B cell (primary cell): ENCODE results near the gene CCL20. TPM values are rescaled to one million over a fixed set of nuclear protein-coding genes. Genes with fewer than 3 reads are reported as not detected.

Experiments used
- ATAC-seq: fragments of 200-7000 bp; cut with Tn5 transposase; one replicate; pipeline ENCODE4 v1.10.0; 2021; ENCODE audit warnings: low read depth, mild to moderate bottlenecking, moderate number of reproducible peaks, moderate library complexity
- CTCF ChIA-PET: fragments of 350-600 bp; sonication (Branson Sonifier 250); formaldehyde crosslinking; loops from one replicate; lab custom pipeline; 2021; ENCODE audit warnings: antibody characterized with exemption, inconsistent platforms; lab: Charles Lee
- POLR2A ChIA-PET: fragments of 350-600 bp; sonication (Branson Sonifier 250); formaldehyde crosslinking; loops from one replicate; lab custom pipeline; 2021; ENCODE audit warnings: antibody characterized with exemption; lab: Charles Lee
- DNase-seq: peaks from one replicate; pipeline ENCODE4 v3.0.0; 2013
- H2AFZ ChIP-seq: 2 replicates; pipeline ENCODE4 v1.6.1; 2012; ENCODE audit warnings: mild to moderate bottlenecking, low read depth, low read length; ENCODE audit not compliant: insufficient read depth, poor library complexity, severe bottlenecking
- H3K27ac ChIP-seq, 2 donors: 1 replicate in 1 of 2; 2 replicates in 1 of 2; pipeline ENCODE4 v1.5.1; 2012 to 2013; ENCODE audit warnings: low read length in 2 of 2, mild to moderate bottlenecking in 2 of 2, moderate library complexity in 1 of 2
- H3K27me3 ChIP-seq, 4 experiments: fragments of 200-600 bp in 1 of 4; sonication (generic) in 1 of 4; replicated peaks in 1 of 4; 1 replicate in 2 of 4; 2 replicates in 2 of 4; pipeline versions ENCODE4 v1.6.1 to v1.7.0; 2013 to 2016; ENCODE audit warnings: low read length in 3 of 4, mild to moderate bottlenecking in 2 of 4, mixed read lengths in 1 of 4, moderate library complexity in 1 of 4; ENCODE audit not compliant: insufficient read depth in 4 of 4, control insufficient read depth in 3 of 4; ENCODE audit errors: control extremely low read depth in 1 of 4
- H3K36me3 ChIP-seq, 2 experiments: replicated peaks in 1 of 2; 1 replicate in 1 of 2; 2 replicates in 1 of 2; pipeline versions ENCODE4 v1.6.1 to v1.7.1; 2013; ENCODE audit warnings: low read length in 1 of 2; ENCODE audit not compliant: insufficient read depth in 2 of 2, control insufficient read depth in 1 of 2; ENCODE audit errors: control extremely low read depth in 1 of 2, extremely low read depth in 1 of 2
- H3K4me1 ChIP-seq, 2 donors: fragments of 200-600 bp in 1 of 2; sonication (generic) in 1 of 2; 1 replicate in 1 of 2; 2 replicates in 1 of 2; pipeline versions ENCODE4 v1.5.1 to v1.6.1; 2013 to 2017; ENCODE audit warnings: low read length in 2 of 2; ENCODE audit not compliant: control insufficient read depth in 2 of 2, insufficient read depth in 2 of 2
- H3K4me2 ChIP-seq: replicated peaks from 2 replicates; pipeline ENCODE3; 2012; ENCODE audit warnings: mild to moderate bottlenecking, low read depth, low read length; ENCODE audit not compliant: poor library complexity, severe bottlenecking
- H3K4me3 ChIP-seq, 5 experiments: fragments of 200-600 bp in 1 of 5; sonication (generic) in 1 of 5; 1 replicate in 3 of 5; 2 replicates in 2 of 5; pipeline versions ENCODE4 v1.5.1 to v1.7.0; 2011 to 2016; ENCODE audit warnings: low read length in 4 of 5, mild to moderate bottlenecking in 4 of 5, low read depth in 2 of 5, control low read depth in 1 of 5, moderate library complexity in 1 of 5; ENCODE audit not compliant: insufficient read depth in 1 of 5; ENCODE audit errors: control extremely low read depth in 1 of 5, extremely low read depth in 1 of 5
- H3K79me2 ChIP-seq: fragments of 200-600 bp; sonication (generic); one replicate; pipeline ENCODE4 v1.6.0; 2016; ENCODE audit warnings: low read length; ENCODE audit not compliant: control insufficient read depth, insufficient read depth
- H3K9ac ChIP-seq: fragments of 200-600 bp; sonication (generic); 2 replicates; pipeline ENCODE4 v1.6.1; 2017; ENCODE audit warnings: mild to moderate bottlenecking, low read length, moderate library complexity
- H3K9me3 ChIP-seq, 3 donors: one replicate each; pipeline versions ENCODE4 v1.6.1 to v1.7.1; 2013; ENCODE audit warnings: low read length in 2 of 3; ENCODE audit not compliant: control insufficient read depth in 2 of 3, insufficient read depth in 1 of 3; ENCODE audit errors: control extremely low read depth in 1 of 3
- H4K20me1 ChIP-seq: 2 replicates; pipeline ENCODE4 v1.6.0; 2012; ENCODE audit warnings: mild to moderate bottlenecking, low read length; ENCODE audit not compliant: insufficient read depth, control insufficient read depth, poor library complexity, severe bottlenecking
- H3K27ac Mint-ChIP-seq: one replicate; pipeline ENCODE4 v1.8.0; 2021; ENCODE audit warnings: mixed read lengths
- H3K27me3 Mint-ChIP-seq: one replicate; pipeline ENCODE4 v1.8.0; 2021; ENCODE audit warnings: mixed read lengths
- H3K4me1 Mint-ChIP-seq: one replicate; pipeline ENCODE4 v1.8.0; 2021; ENCODE audit warnings: mixed read lengths
- H3K4me3 Mint-ChIP-seq: one replicate; pipeline ENCODE4 v1.8.0; 2021; ENCODE audit warnings: mixed read lengths
- H3K9me3 Mint-ChIP-seq: one replicate; pipeline ENCODE4 v1.8.0; 2022; ENCODE audit warnings: mixed read lengths; ENCODE audit not compliant: insufficient read depth
- CTCF ChIP-seq: fragments of 200-600 bp; IDR thresholded peaks from one replicate; pipeline ENCODE4 v1.8.0; 2022; ENCODE audit warnings: antibody characterized with exemption, mild to moderate bottlenecking
- EZH2 ChIP-seq: IDR thresholded peaks from 2 replicates; pipeline ENCODE4 v1.6.1; 2012; ENCODE audit warnings: borderline replicate concordance, low read depth, mild to moderate bottlenecking, moderate library complexity, low read length; ENCODE audit not compliant: insufficient read depth, poor library complexity, severe bottlenecking
- WGBS: methylation state at CpG from one replicate; pipeline ENCODE4 v1.1.5; 2013; ENCODE audit warnings: missing lambda C conversion rate; ENCODE audit not compliant: insufficient coverage; 5-methylcytosine and 5-hydroxymethylcytosine counted together
- intact Hi-C: fragments of 100-400 bp; cut with micrococcal nuclease; formaldehyde crosslinking; loops from one replicate; pipeline ENCODE4 v1.10.0; 2022
- polyA plus RNA-seq: library from polyadenylated mRNA; depleted of rRNA; stranded (reverse); fragments of >200 nt; gene quantifications from 2 replicates; pipeline ENCODE4 v1.2.3, GENCODE V29; 2012
- total RNA-seq, 2 donors: library from RNA; stranded (reverse); fragments of 120-200 nt in 1 of 2; gene quantifications; 1 replicate in 1 of 2; 2 replicates in 1 of 2; pipeline versions ENCODE4 v1.2.3 to v1.2.4, GENCODE V29; 2013 to 2022

The CCL20 gene
- total and polyA plus RNA-seq, 2 donors (not counting 1 experiment from before 2014, with no cell fraction given), result 0.31 TPM; not detected in 1

DNA sequence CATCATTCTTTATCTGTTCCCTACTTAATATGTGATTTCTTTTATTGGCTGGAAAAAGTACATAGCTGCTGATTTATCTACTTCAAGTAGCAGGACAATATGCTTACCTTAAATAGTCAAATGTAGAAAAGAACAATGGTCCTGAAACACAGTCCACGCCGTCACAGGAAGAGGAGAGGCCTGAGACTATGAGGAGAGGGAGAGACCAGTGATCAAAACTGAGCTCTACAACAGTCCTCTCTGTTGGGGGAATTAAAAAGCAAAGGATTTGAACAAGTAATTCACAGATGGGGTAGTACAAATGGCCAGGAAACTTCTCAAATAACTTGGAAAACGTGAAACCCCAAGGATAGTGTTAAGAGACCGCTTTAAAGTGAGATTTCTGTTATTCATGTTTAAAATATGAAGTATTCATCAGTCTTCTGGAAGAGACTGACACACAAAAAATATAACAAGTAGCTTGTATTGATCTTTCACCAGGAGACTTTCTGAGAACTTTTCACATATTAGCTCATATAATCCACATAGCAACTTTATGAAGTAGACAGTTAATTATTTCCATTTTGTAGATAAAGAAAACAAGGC is 47.8 kb upstream of the CCL20 start:
- WGBS, result 86% methylated on average over 2 of the region's 4 CpGs
- no peaks in the 10 kb centered on the region for H3K9me3 Mint-ChIP-seq
- H3K4me3 Mint-ChIP-seq, result no peak overlapping the region
- H3K4me3 ChIP-seq, result no peak overlapping the region
- H3K4me1 Mint-ChIP-seq, result no peaks in the 10 kb centered on the region
- H3K27me3 Mint-ChIP-seq, result peaks cover 3% of the 10 kb centered on the region
- H3K9ac ChIP-seq, result no peak overlapping the region
- H3K4me2 ChIP-seq, result no peak overlapping the region
- H3K36me3 ChIP-seq, result no peaks in the 10 kb centered on the region
- no peak for ATAC-seq
- DNase-seq, result no peak
- H3K9me3 ChIP-seq, result no peaks in the 10 kb centered on the region
- no peaks in the 10 kb centered on the region for H3K4me1 ChIP-seq
- no peaks in the 10 kb centered on the region for H3K27me3 ChIP-seq
- TF ChIP-seq CTCF, result no peak
- no peak for TF ChIP-seq EZH2
- no peaks in the 10 kb centered on the region for H4K20me1 ChIP-seq
- POLR2A ChIA-PET, result interaction anchor here (0.6 kb wide), 1 partner anchor 283 kb away, joined by 7 read pairs; no protein-coding TSS in a partner anchor
- CTCF ChIA-PET, result interaction anchor here (0.5 to 3.7 kb wide), 36 partner anchors 8 to 745 kb away, joined by 3 to 55 read pairs (median 4); partner anchors contain the start of gene AGFG1
- H3K79me2 ChIP-seq, result no peaks in the 10 kb centered on the region
- no peak overlapping the region for H3K27ac ChIP-seq
- intact Hi-C loops, result loop anchor here (1.0 to 2.0 kb wide), 4 partner anchors 293 to 528 kb away; partner anchors contain the start of gene AGFG1
- H2AFZ ChIP-seq, result peak overlapping the region; percentile 32
- no peak overlapping the region for H3K27ac Mint-ChIP-seq

DNA sequence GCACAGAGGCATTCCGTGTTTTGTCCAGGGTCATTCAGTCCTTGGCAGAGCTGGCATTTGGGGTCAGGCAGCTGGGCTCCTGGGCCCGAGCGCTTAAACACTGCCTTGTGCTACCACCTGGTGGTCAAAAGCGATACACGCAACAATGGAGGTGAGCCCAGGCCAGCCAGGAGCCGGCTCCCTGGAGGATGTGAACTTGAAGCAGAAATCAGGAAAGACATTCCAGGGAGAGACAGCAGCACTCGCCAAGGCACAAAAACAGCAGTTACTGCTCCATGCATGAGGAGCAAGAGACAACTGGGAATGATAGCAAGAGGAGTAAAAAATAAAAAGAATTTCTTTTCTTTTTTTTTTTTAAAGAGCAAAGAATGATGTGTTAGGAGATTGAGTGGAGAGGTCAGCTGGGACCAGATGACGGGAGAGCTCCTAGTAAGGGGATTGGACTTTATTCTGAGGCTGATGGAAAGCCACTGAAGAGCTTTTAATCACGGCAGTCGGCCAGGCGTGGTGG is 47.2 kb upstream of the CCL20 start:
- H3K27me3 Mint-ChIP-seq, result peaks cover 3% of the 10 kb centered on the region
- H2AFZ ChIP-seq, result peak overlapping the region; percentile 32
- ChIA-PET POLR2A (interaction anchor here (0.6 kb wide), 1 partner anchor 283 kb away, joined by 7 read pairs; no protein-coding TSS in a partner anchor), CTCF (interaction anchor here (0.5 to 3.7 kb wide), 34 partner anchors 10 to 746 kb away, joined by 3 to 55 read pairs (median 5); partner anchors contain the start of gene AGFG1)
- DNase-seq (peak; percentile 72), ATAC-seq (peak; percentile 88)
- no peak overlapping the region for H3K27ac ChIP-seq
- H4K20me1 ChIP-seq, result no peaks in the 10 kb centered on the region
- intact Hi-C loops, result loop anchor here (1.0 to 2.0 kb wide), 4 partner anchors 294 to 528 kb away; partner anchors contain the start of gene AGFG1
- no peaks in the 10 kb centered on the region for H3K9me3 Mint-ChIP-seq
- H3K27ac Mint-ChIP-seq, result no peak overlapping the region
- H3K4me3 Mint-ChIP-seq, result no peak overlapping the region
- no peaks in the 10 kb centered on the region for H3K36me3 ChIP-seq
- no peaks in the 10 kb centered on the region for H3K27me3 ChIP-seq
- H3K9me3 ChIP-seq, result no peaks in the 10 kb centered on the region
- H3K4me1 Mint-ChIP-seq, result no peaks in the 10 kb centered on the region
- no peak overlapping the region for H3K4me3 ChIP-seq
- H3K79me2 ChIP-seq, result no peaks in the 10 kb centered on the region
- 34% methylated on average over 11 of the region's 11 CpGs for WGBS
- H3K4me2 ChIP-seq, result no peak overlapping the region
- peak; percentile 86 for TF ChIP-seq CTCF
- no peak for TF ChIP-seq EZH2
- H3K9ac ChIP-seq, result no peak overlapping the region
- no peaks in the 10 kb centered on the region for H3K4me1 ChIP-seq
